Activated CD4-positive, alpha-beta T cell treated with anti-CD3 and anti-CD28 coated beads, Interleukin-2, amount 10 ng/mL, durations not matched to agents 24 days and 14 days (primary cell): ENCODE measurements around the gene CSKMT. TPM values are rescaled to one million over a fixed set of nuclear protein-coding genes. Genes with fewer than 3 reads are reported as not detected.
"Not testable (repeated sequence)": the region's sequence is repeated elsewhere in the genome, so short reads cannot be mapped to it uniquely, and the experiment has no call there.

Source experiments
- DNase-seq: peaks from one replicate; pipeline ENCODE4 v3.0.0; 2022
- H3K27ac Mint-ChIP-seq: one replicate; pipeline ENCODE4 v1.8.0; 2022; ENCODE audit warnings: mild to moderate bottlenecking, mixed read lengths
- H3K27me3 Mint-ChIP-seq: one replicate; pipeline ENCODE4 v1.8.0; 2022; ENCODE audit warnings: mixed read lengths
- H3K36me3 Mint-ChIP-seq: one replicate; pipeline ENCODE4 v1.8.0; 2022; ENCODE audit warnings: low read depth, mild to moderate bottlenecking, mixed read lengths
- H3K4me1 Mint-ChIP-seq: one replicate; pipeline ENCODE4 v1.8.0; 2021; ENCODE audit warnings: mixed read lengths
- H3K4me3 Mint-ChIP-seq: one replicate; pipeline ENCODE4 v1.8.0; 2022; ENCODE audit warnings: mild to moderate bottlenecking, moderate library complexity, mixed read lengths
- H3K9me3 Mint-ChIP-seq: one replicate; pipeline ENCODE4 v1.8.0; 2021; ENCODE audit warnings: mixed read lengths
- intact Hi-C: fragments of 100-400 bp; cut with micrococcal nuclease; formaldehyde crosslinking; loops from one replicate; pipeline ENCODE4 v1.15.1; 2023
- total RNA-seq: library from RNA; stranded (reverse); gene quantifications from 2 replicates; pipeline ENCODE4 v1.2.3, GENCODE V29; 2022

The CSKMT gene
- total RNA-seq, 1 donor from 2014 or later: 59.5 TPM

DNA sequence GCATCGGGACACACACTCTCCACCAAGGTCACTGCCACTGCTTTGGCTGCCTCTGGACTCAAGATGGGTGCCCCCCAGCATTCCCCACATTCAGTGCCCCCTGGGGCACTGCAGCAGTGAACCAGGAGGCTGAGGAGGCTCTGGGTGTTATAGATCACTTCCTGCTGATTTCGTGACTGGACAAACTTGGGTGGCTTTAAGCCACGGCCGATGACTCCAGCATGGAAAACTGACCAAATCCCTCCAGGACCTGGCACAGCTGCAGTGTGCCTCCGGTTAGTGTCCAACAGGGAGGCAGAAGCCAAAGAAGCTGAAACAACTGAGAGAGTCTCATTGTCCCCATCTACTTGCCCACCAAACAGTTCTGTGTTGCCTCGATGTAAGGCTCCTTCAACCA, 17.5 kb upstream of the CSKMT start:
- Mint-ChIP-seq H3K27ac (no peak overlapping the region), H3K4me3 (no peak overlapping the region), H3K36me3 (peaks cover 42% of the 10 kb centered on the region), H3K9me3 (no peaks in the 10 kb centered on the region), H3K27me3 (no peaks in the 10 kb centered on the region), H3K4me1 (peaks cover 24% of the 10 kb centered on the region)
- DNase-seq: no peak
- intact Hi-C loops: loop anchor here (2.0 kb wide), 1 partner anchor 75 kb away; the partner anchor contains the start of gene EEF1G

DNA sequence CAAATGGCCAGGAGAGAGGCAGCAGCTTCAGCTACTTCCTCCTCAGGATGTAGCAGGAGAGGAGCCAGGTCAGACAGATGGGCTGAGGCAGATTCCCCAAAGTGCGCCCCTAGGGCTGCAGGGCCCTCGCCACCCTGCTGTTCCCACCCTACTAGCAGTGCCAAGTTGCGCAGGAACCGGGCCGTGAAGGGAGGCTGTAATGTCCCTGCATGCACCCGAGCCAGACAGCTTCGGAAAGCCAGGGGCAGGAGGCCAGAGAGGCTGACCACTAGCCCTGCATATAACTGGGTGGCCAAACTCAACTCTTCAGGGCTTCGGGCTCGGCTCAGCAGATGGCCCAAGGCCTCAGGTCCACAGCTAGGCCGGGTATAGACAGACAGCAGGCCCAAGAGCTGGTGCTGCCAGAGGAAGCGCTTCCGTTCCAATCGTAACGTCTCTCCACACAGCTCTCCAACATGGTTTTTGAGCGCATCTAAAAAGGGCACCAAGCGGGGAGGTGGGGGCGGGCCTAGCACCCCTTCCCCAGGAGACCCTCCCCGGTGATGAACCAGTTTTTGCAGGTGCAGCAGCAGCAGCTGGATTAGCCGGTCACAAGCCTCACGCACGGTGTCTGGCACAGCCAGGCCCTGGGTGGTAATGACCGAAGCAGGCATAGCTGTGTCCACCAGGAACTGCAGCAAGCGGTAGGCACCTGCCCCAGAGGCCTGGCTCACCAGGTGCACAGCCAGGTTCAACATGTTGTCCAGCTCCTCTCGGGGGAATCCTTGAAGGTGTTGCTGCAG, 16.7 kb upstream of the CSKMT start:
- Mint-ChIP-seq H3K4me3 (no peak overlapping the region), H3K4me1 (peaks cover 26% of the 10 kb centered on the region), H3K27me3 (no peaks in the 10 kb centered on the region), H3K27ac (no peak overlapping the region), H3K9me3 (no peaks in the 10 kb centered on the region), H3K36me3 (peaks cover 36% of the 10 kb centered on the region)
- intact Hi-C loops: no loop called here
- no peak for DNase-seq

DNA sequence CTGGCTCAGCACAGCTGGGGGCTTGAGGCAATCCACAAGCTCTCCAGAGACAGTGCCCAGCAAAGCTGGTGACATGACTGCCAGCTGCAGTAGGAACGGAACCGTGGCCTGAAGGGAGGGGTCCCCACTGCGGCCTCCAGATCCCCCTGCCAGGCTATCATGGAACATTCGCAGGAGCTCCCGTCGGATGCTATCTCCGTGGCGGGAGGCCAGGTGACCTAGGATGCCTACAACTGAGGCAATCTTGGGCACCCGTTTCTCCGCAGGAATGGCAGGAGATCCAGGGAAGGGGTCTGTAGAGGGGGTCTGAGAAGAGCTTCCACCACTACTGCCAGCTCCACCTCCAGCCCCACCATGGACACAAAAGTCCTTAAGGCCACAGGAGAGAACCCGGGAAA, 16.1 kb upstream of the CSKMT start:
- no peak overlapping the region for H3K4me3 Mint-ChIP-seq
- no peaks in the 10 kb centered on the region for H3K27me3 Mint-ChIP-seq
- H3K36me3 Mint-ChIP-seq: peaks cover 35% of the 10 kb centered on the region
- H3K9me3 Mint-ChIP-seq: no peaks in the 10 kb centered on the region
- intact Hi-C loops: no loop called here
- DNase-seq: no peak
- H3K27ac Mint-ChIP-seq: no peak overlapping the region
- H3K4me1 Mint-ChIP-seq: peaks cover 29% of the 10 kb centered on the region

DNA sequence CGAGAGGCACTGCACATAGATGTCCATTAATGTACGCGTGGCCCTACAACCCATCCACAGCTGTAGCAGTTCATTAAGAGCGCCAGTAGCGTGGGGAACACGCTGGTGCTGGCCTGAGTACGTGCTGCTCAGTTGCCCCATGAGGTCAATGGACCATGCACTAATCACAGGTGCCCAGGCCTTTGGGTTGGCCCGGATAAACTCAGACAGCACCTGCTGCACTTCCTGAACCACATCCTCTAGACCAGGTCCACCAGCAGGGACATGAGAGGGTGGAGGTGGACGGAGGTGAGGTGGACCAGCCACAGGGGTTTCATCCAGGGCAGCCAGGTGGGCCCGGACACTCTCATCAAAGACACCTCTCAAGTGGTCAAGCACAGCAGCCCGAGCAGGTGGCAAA, 15.6 kb upstream of the CSKMT start:
- Mint-ChIP-seq H3K36me3 (peaks cover 29% of the 10 kb centered on the region), H3K9me3 (no peaks in the 10 kb centered on the region), H3K4me3 (no peak overlapping the region), H3K27ac (no peak overlapping the region), H3K4me1 (peaks cover 30% of the 10 kb centered on the region), H3K27me3 (no peaks in the 10 kb centered on the region)
- intact Hi-C loops: no loop called here
- no peak for DNase-seq

DNA sequence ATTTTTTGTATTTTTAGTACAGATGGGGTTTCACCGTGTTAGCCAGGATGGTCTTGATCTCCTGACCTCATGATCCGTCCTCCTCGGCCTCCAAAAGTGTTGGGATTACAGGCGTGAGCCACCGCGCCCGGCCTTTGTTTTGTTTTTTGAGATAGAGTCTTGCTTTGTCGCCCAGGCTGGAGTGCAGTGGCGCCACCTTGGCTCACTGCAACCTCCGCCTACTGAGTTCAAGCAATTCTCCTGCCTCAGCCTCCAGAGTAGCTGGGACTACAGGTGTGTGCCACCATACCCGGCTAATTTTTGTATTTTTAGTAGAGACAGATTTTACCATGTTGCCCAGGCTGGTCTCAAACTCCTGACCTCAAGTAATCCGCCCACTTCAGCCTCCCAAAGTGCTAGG, 14.8 kb upstream of the CSKMT start:
- H3K4me3 Mint-ChIP-seq, H3K27me3 Mint-ChIP-seq, DNase-seq, H3K9me3 Mint-ChIP-seq, H3K27ac Mint-ChIP-seq, intact Hi-C loops: not testable (repeated sequence)
- Mint-ChIP-seq H3K36me3 (peaks cover 24% of the 10 kb centered on the region), H3K4me1 (peaks cover 26% of the 10 kb centered on the region)

DNA sequence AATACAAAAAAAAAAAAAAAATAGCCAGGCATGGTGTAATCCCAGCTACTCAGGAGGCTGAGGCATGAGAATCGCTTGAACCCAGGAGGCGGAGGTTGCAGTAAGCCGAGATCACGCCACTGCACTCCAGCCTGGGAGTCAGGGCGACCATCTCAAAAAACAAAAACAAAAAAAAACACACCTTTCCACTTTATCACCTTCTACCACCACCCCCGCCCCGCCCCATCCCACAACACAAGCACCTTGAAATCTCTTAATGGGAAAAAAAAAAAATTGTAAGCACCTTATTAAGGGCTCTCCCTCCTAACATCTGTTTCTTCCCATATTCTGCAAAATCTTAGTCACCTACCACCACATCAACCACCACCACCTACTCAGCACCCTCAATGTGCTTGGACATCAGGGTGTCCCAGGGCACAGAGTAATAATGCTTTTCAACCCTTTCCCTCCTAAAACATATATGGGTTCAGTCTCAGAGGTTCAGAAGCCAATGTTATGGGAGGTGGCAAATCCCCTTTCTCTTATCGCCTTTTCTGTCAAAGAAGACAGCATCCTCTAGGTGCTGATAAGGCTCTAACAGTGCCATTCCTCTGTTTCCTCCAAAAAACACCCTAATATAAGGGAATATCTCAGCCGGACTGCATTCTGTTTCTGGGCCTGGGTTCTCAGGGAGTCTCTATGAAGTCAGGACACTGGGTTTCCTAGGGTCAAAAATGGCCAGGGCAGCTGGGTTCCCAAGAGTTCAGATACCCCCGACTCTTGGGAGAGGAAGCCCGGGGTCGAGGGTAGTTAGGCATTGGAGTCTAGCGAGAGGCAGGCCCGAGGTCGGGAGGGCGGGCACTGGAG, 12.7 kb upstream of the CSKMT start:
- H3K27me3 Mint-ChIP-seq: no peaks in the 10 kb centered on the region
- intact Hi-C loops: loop anchor here (1.0 to 2.0 kb wide), 9 partner anchors 11 to 61 kb away; partner anchors contain the start of genes C11orf98, CSKMT, ROM1 and TUT1
- H3K4me1 Mint-ChIP-seq: peaks cover 19% of the 10 kb centered on the region
- no peak for DNase-seq
- no peaks in the 10 kb centered on the region for H3K9me3 Mint-ChIP-seq
- H3K4me3 Mint-ChIP-seq: peak overlapping the region; percentile 98
- peaks cover 16% of the 10 kb centered on the region for H3K36me3 Mint-ChIP-seq
- peak overlapping the region; percentile 94 for H3K27ac Mint-ChIP-seq

DNA sequence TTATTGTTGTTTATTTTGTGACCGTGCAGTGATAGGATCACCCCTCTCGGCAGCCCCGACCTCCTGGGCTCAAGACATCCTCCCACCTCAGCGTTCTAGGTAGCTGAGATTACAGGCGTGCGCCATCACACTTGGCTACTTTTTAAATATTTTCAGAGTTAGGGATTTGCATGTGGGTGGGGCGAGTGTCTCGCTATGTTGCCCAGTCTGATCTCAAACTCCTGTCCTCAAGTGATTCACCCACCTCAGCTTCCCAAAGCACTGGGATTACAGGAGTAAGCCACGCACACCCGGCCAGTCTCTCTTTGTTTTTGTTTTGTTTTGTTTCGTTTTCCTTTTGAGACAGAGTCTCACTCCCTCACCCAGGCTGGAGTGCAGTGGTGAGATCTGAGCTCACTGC, 10.8 kb upstream of the CSKMT start:
- intact Hi-C loops: no loop called here
- no peaks in the 10 kb centered on the region for H3K27me3 Mint-ChIP-seq
- no peaks in the 10 kb centered on the region for H3K9me3 Mint-ChIP-seq
- peaks cover 17% of the 10 kb centered on the region for H3K4me1 Mint-ChIP-seq
- H3K27ac Mint-ChIP-seq: peak overlapping the region; percentile 72
- H3K4me3 Mint-ChIP-seq: peak overlapping the region; percentile 63
- no peak for DNase-seq
- peaks cover 9% of the 10 kb centered on the region for H3K36me3 Mint-ChIP-seq

DNA sequence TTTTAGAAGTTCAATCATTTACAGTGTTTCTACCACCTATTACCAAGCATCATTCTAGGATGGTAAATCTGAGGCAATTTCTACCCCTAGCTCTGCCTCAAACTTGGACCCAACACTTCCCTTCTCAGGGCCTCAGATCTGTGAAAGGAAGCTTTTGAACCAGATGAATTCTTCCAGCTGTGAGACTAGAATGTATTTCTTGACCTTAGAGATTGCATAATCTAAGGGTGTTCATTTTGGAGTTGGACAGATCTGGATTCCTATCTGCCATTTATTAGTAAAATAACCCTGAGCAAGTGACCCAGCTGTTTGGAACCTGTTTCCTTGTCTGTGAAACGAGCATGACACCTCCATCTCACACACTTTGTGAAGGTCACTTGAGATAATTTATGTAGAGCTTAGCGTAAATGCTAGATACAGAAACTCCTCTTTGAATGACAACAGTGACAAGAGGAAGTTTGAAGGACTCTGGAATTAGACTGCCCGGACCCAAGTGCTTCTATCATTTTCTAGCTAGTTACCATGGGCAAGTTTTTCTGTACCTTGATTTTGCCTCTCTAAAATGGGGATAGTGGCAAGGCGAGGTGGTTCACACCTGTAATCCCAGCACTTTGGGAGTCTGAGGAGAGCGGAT, 8.2 kb upstream of the CSKMT start:
- Mint-ChIP-seq H3K27me3 (no peaks in the 10 kb centered on the region), H3K4me1 (peaks cover 15% of the 10 kb centered on the region), H3K4me3 (no peak overlapping the region), H3K27ac (no peak overlapping the region), H3K9me3 (no peaks in the 10 kb centered on the region), H3K36me3 (peaks cover 4% of the 10 kb centered on the region)
- DNase-seq: no peak
- intact Hi-C loops: no loop called here

DNA sequence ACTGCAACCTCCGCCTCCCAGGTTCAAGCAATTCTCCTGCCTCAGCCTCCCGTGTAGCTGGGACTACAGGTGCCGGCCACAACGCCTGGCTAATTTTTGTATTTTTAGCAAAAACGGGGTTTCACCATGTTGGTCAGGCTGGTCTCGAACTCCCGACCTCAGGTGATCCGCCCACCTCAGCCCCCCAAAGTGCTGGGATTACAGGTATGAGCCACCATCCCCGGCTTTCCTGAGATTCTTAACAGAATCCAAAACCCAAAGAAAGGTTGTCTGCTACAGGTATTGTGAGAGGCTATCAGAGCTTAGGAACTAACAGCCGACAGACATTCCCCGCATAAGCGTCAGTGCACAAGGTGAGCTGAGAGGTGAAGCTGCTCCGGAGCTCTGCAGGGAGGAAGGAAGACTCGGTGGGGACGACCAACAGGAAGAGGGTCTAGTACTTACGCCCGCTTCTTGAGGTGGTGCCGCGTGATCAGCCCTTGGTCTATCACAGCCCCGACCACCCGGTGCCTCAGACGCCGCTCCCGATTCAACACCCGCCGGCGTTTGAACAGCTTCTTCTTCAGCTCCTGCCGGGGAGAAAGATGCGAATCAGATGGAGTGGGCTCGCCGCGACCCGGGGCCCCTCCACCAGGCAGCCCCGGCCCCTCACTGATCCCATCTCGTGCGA, 572 bp upstream of the CSKMT start:
- peaks cover 23% of the 10 kb centered on the region for H3K4me1 Mint-ChIP-seq
- peak overlapping the region; percentile 93 for H3K27ac Mint-ChIP-seq
- peak; percentile 86 for DNase-seq
- H3K36me3 Mint-ChIP-seq: peaks cover 48% of the 10 kb centered on the region
- intact Hi-C loops: loop anchor here (1.0 to 5.0 kb wide), 9 partner anchors 11 to 178 kb away; partner anchors contain the start of genes EML3, GANAB, INTS5 and POLR2G
- peak overlapping the region; percentile 98 for H3K4me3 Mint-ChIP-seq
- no peaks in the 10 kb centered on the region for H3K27me3 Mint-ChIP-seq
- H3K9me3 Mint-ChIP-seq: no peaks in the 10 kb centered on the region

DNA sequence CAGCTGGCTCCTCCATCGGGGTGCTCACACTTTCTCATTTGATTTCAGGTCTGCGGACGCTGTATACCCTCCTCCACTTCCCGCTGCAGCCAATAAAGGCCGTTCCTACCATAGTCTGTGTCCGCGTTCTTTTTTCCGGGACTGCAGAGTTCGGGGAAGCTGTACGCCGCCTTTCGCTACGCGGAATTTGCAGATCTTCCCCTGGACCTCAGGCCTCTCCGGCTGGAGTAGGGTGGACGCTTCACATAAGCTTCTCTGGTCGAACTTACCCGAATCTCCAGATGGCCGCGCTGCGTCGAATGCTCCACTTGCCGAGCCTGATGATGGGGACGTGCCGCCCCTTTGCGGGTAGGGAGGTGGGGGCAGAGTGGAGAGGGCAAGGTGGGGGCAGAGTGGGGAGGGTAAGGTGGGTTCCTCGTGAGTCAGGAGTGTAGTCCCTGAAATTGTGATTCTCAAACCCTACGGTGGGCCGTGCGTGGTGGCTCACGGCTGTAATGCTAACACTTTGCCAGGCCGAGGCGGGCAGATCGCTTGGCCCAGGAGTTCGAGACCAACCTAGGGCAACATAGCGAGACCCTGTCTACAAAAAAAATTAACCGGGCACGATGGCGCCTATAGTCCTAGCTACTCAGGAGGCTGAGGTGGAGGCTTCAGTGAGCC, 617 bp downstream of the CSKMT start:
- Mint-ChIP-seq H3K36me3 (peaks cover 53% of the 10 kb centered on the region), H3K9me3 (no peaks in the 10 kb centered on the region), H3K4me1 (peaks cover 31% of the 10 kb centered on the region), H3K27ac (peak overlapping the region; percentile 93), H3K27me3 (no peaks in the 10 kb centered on the region), H3K4me3 (peak overlapping the region; percentile 98)
- intact Hi-C loops: loop anchor here (1.0 to 5.0 kb wide), 9 partner anchors 12 to 177 kb away; partner anchors contain the start of genes EML3, GANAB, INTS5 and POLR2G
- DNase-seq: peak; percentile 84

DNA sequence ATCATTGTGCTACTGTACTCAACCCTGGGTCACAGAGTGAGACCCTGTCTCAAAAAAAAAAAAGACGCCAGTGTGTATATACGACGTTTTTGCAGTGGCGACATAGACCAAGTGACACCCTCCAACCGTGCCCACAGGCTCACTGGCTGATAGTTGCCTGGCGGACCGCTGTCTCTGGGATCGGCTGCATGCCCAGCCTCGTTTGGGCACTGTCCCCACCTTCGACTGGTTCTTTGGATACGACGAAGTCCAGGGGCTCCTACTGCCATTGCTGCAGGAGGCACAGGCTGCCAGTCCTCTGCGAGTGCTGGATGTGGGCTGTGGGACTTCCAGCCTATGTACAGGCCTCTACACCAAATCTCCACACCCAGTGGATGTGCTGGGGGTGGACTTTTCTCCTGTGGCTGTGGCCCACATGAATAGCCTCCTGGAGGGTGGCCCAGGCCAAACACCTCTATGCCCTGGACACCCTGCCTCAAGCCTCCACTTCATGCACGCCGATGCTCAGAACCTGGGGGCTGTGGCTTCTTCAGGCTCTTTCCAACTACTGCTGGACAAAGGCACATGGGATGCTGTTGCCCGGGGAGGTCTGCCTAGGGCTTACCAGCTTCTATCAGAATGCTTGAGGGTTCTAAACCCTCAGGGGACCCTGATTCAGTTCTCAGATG, 1.3 kb downstream of the CSKMT start:
- peak overlapping the region; percentile 65 for H3K27ac Mint-ChIP-seq
- H3K36me3 Mint-ChIP-seq: peaks cover 58% of the 10 kb centered on the region
- no peaks in the 10 kb centered on the region for H3K9me3 Mint-ChIP-seq
- no peaks in the 10 kb centered on the region for H3K27me3 Mint-ChIP-seq
- peaks cover 35% of the 10 kb centered on the region for H3K4me1 Mint-ChIP-seq
- DNase-seq: peak; percentile 71
- peak overlapping the region; percentile 98 for H3K4me3 Mint-ChIP-seq
- intact Hi-C loops: loop anchor here (5.0 kb wide), 2 partner anchors 96 to 176 kb away; partner anchors contain the start of gene POLR2G

DNA sequence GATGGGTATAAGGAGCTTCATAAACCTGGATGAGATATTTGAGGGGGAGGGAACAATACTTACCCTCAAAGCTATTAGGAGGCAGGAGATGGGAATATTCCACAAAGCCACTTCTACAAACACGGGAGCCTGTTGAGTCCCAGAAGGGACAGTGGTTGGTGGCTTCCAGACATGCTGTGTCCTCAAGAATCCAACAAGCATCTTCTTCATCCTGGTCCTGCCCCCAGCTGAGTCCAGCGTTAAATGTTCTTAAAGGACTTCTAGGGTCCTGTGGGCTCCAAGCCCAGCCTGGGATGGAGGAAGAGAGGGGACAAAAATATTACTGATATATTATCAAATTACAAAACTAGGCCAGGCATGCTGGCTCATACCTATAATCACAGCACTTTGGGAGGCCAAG, 2.3 kb downstream of the CSKMT start:
- H3K27me3 Mint-ChIP-seq: no peaks in the 10 kb centered on the region
- DNase-seq: no peak
- peak overlapping the region; percentile 65 for H3K27ac Mint-ChIP-seq
- H3K36me3 Mint-ChIP-seq: peaks cover 65% of the 10 kb centered on the region
- intact Hi-C loops: loop anchor here (5.0 kb wide), 2 partner anchors 95 to 175 kb away; partner anchors contain the start of gene POLR2G
- no peaks in the 10 kb centered on the region for H3K9me3 Mint-ChIP-seq
- peak overlapping the region; percentile 98 for H3K4me3 Mint-ChIP-seq
- peaks cover 39% of the 10 kb centered on the region for H3K4me1 Mint-ChIP-seq
